GM21360 (cell line): ENCODE measurements around the gene CFAP90.
A peak's percentile ranks its signal among the peaks of the same experiment; 100 is the strongest.

Source experiments
- ATAC-seq: cut with Tn5 transposase; IDR thresholded peaks from one replicate; pipeline ENCODE4 v1.9.1; 2021; ENCODE audit warnings: mild to moderate bottlenecking, moderate library complexity; ENCODE audit not compliant: unreplicated experiment

CFAP90 gene

GRCh38 chr5:7868773-7869473 lies 18.0 kb upstream of the CFAP90 start, which contains the start of the genes FASTKD3 and MTRR:
Gene FASTKD3, minus strand, starts transcription at chr5:7869031. Its CDS starts 948 bp downstream, at chr5:7868083.
Gene MTRR, plus strand, starts transcription at chr5:7869148. Its CDS starts 1,647 bp downstream, at chr5:7870795.
- ATAC-seq: peak; percentile 99

- no peak for ATAC-seq
Measured at GRCh38 chr5:7868427-7868772, 17.5 kb upstream of the CFAP90 start.

- no peak for ATAC-seq
Measured at GRCh38 chr5:7867260-7867659, 16.3 kb upstream of the CFAP90 start.

- ATAC-seq: no peak
Measured at GRCh38 chr5:7866196-7866595, 15.3 kb upstream of the CFAP90 start.

- no peak for ATAC-seq
Measured at GRCh38 chr5:7857926-7858632, 7.1 kb upstream of the CFAP90 start.

GRCh38 chr5:7857361-7857760 lies 6.4 kb upstream of the CFAP90 start:
- no peak for ATAC-seq

- no peak for ATAC-seq
Measured at GRCh38 chr5:7856855-7857254, 5.9 kb upstream of the CFAP90 start.

- no peak for ATAC-seq
Measured at GRCh38 chr5:7855611-7856010, 4.7 kb upstream of the CFAP90 start.

GRCh38 chr5:7852988-7853387 lies 2.1 kb upstream of the CFAP90 start:
- ATAC-seq: no peak

- no peak for ATAC-seq
Measured at GRCh38 chr5:7852542-7852941, 1.6 kb upstream of the CFAP90 start.

GRCh38 chr5:7851617-7852289 lies 820 bp upstream of the CFAP90 start:
- ATAC-seq: no peak

GRCh38 chr5:7851240-7851592 lies 283 bp upstream of the CFAP90 start:
- no peak for ATAC-seq

GRCh38 chr5:7849681-7850394 lies 1.1 kb downstream of the CFAP90 start:
- no peak for ATAC-seq

GRCh38 chr5:7848296-7848695 lies 2.6 kb downstream of the CFAP90 start:
- no peak for ATAC-seq

- no peak for ATAC-seq
Measured at GRCh38 chr5:7846327-7846726, 4.6 kb downstream of the CFAP90 start.

- ATAC-seq: no peak
Measured at GRCh38 chr5:7845557-7845956, 5.4 kb downstream of the CFAP90 start.

GRCh38 chr5:7844901-7845300 lies 6.0 kb downstream of the CFAP90 start:
- ATAC-seq: no peak

GRCh38 chr5:7842531-7842930 lies 8.4 kb downstream of the CFAP90 start:
- ATAC-seq: no peak

- no peak for ATAC-seq
Measured at GRCh38 chr5:7837403-7837802, 13.5 kb downstream of the CFAP90 start.

- ATAC-seq: no peak
Measured at GRCh38 chr5:7834982-7835381, 16.0 kb downstream of the CFAP90 start.

GRCh38 chr5:7828269-7828668 lies 22.7 kb downstream of the CFAP90 start:
- no peak for ATAC-seq
